HepG2 (cell line): Measurements from ENCODE around the gene PMPCB. TPM values are rescaled to one million over a fixed set of nuclear protein-coding genes. Genes with fewer than 3 reads are reported as not detected.

Experiments
- ATAD3A ChIP-seq: sonication (generic); formaldehyde crosslinking; IDR thresholded peaks from 2 replicates; pipeline ENCODE4 v1.4.0; 2020; ENCODE audit warnings: missing genetic modification reagents
- BRCA1 ChIP-seq: sonication (generic); formaldehyde crosslinking; IDR thresholded peaks from 2 replicates; pipeline ENCODE4 v1.4.0; 2020; ENCODE audit warnings: missing genetic modification reagents
- GABPB1 ChIP-seq: IDR thresholded peaks from 2 replicates; pipeline ENCODE4 v1.6.1; 2016; ENCODE audit warnings: mild to moderate bottlenecking, missing genetic modification reagents, moderate library complexity, missing compliant biosample characterization
- GTF3A ChIP-seq: sonication (generic); formaldehyde crosslinking; conservative IDR thresholded peaks from 2 replicates; pipeline ENCODE4 v1.4.0; 2020; ENCODE audit warnings: mild to moderate bottlenecking, missing genetic modification reagents
- HNRNPK ChIP-seq: fragments of 200-400 bp; formaldehyde crosslinking; IDR thresholded peaks from 2 replicates; pipeline ENCODE4 v1.6.1; 2018; ENCODE audit warnings: low read length, low read depth, moderate library complexity, mild to moderate bottlenecking; ENCODE audit not compliant: poor library complexity, severe bottlenecking
- KLF15 ChIP-seq: sonication (generic); formaldehyde crosslinking; IDR thresholded peaks from 2 replicates; pipeline ENCODE4 v1.8.1; 2023; ENCODE audit warnings: borderline replicate concordance, mild to moderate bottlenecking, inconsistent platforms, missing genetic modification reagents, mixed read lengths
- MAFK ChIP-seq, 2 experiments: IDR thresholded peaks in 1 of 2; conservative IDR thresholded peaks in 1 of 2; 2 replicates each; pipeline ENCODE4 v1.6.1; 2011; ENCODE audit warnings: improper control_type of control experiment in 2 of 2, low read length in 2 of 2
- MLLT10 ChIP-seq: sonication (generic); formaldehyde crosslinking; IDR thresholded peaks from 2 replicates; pipeline ENCODE4 v1.4.0; 2020; ENCODE audit warnings: missing genetic modification reagents
- NFYC ChIP-seq: IDR thresholded peaks from 2 replicates; pipeline ENCODE4 v1.6.1; 2016; ENCODE audit warnings: missing genetic modification reagents, missing compliant biosample characterization
- NR2F6 ChIP-seq, 2 experiments: IDR thresholded peaks; 2 replicates each; pipeline ENCODE4 v1.6.1; 2016; ENCODE audit warnings: antibody characterized with exemption in 1 of 2, mild to moderate bottlenecking in 1 of 2
- POLR2AphosphoS2 ChIP-seq: IDR thresholded peaks from 2 replicates; pipeline ENCODE4 v1.6.1; 2011; ENCODE audit warnings: low read depth, low read length, improper control_type of control experiment
- REPIN1 ChIP-seq: sonication (generic); formaldehyde crosslinking; IDR thresholded peaks from 2 replicates; pipeline ENCODE4 v1.8.0; 2022; ENCODE audit warnings: missing genetic modification reagents, low read depth, mild to moderate bottlenecking, borderline replicate concordance
- SRSF9 ChIP-seq: fragments of 200-400 bp; formaldehyde crosslinking; IDR thresholded peaks from 2 replicates; pipeline ENCODE4 v1.6.1; 2018; ENCODE audit warnings: borderline replicate concordance, mild to moderate bottlenecking, low read depth, low read length; ENCODE audit not compliant: insufficient read depth, poor library complexity, severe bottlenecking
- TARDBP ChIP-seq: sonication (generic); formaldehyde crosslinking; IDR thresholded peaks from 2 replicates; pipeline ENCODE4 v1.8.0; 2022; ENCODE audit warnings: mild to moderate bottlenecking, missing genetic modification reagents
- TMF1 ChIP-seq: sonication (generic); formaldehyde crosslinking; IDR thresholded peaks from 2 replicates; pipeline ENCODE4 v1.8.1; 2022; ENCODE audit warnings: low read depth, missing genetic modification reagents
- ZFP36L1 ChIP-seq: sonication (generic); formaldehyde crosslinking; IDR thresholded peaks from 2 replicates; pipeline ENCODE4 v1.8.0; 2022; ENCODE audit warnings: mild to moderate bottlenecking, missing genetic modification reagents, moderate library complexity
- ZFX ChIP-seq: sonication (generic); formaldehyde crosslinking; IDR thresholded peaks from 2 replicates; pipeline ENCODE4 v1.4.0; 2020; ENCODE audit warnings: mild to moderate bottlenecking, low read depth, missing genetic modification reagents, moderate library complexity
- ZNF3 ChIP-seq: IDR thresholded peaks from 2 replicates; pipeline ENCODE4 v1.7.0; 2017; ENCODE audit warnings: inconsistent platforms
- ZNF543 ChIP-seq: sonication (generic); formaldehyde crosslinking; IDR thresholded peaks from 2 replicates; pipeline ENCODE4 v1.4.0; 2020; ENCODE audit warnings: mild to moderate bottlenecking, missing genetic modification reagents
- ZNF674 ChIP-seq: sonication (generic); formaldehyde crosslinking; IDR thresholded peaks from 2 replicates; pipeline ENCODE4 v1.5.0; 2020; ENCODE audit warnings: low read depth, mild to moderate bottlenecking, missing genetic modification reagents
- polyA plus RNA-seq, 8 experiments: library from polyadenylated mRNA; depleted of rRNA in 3 of 8; stranded (reverse) in 7 of 8; unstranded in 1 of 8; fragments of >200 nt; fragmentation: Illumina TruSeq in 4 of 8; extraction: Trizol in 4 of 8; gene quantifications; 2 replicates each; pipeline versions ENCODE4 v1.2.1 to v1.2.3, GENCODE V29; 2011 to 2016; ENCODE audit warnings: low read depth in 4 of 8, missing spikeins in 1 of 8, mixed read lengths in 1 of 8; ENCODE audit not compliant: insufficient read depth in 1 of 8
- total RNA-seq, 5 experiments: library from RNA; depleted of rRNA; stranded (reverse); fragments of >200 nt; fragmentation: Illumina TruSeq; extraction: Trizol; gene quantifications; 2 replicates each; pipeline ENCODE4 v1.2.3, GENCODE V29; 2016; ENCODE audit warnings: low read depth in 1 of 5
- TF ChIP-seq, protein P1 (sequence below): sonication (generic); formaldehyde crosslinking; IDR thresholded peaks from 2 replicates; pipeline ENCODE4 v1.4.0; 2020; ENCODE audit warnings: missing genetic modification reagents, mild to moderate bottlenecking, borderline replicate concordance
- TF ChIP-seq, protein P2 (sequence below): sonication (generic); formaldehyde crosslinking; IDR thresholded peaks from 2 replicates; pipeline ENCODE4 v1.4.0; 2020; ENCODE audit warnings: missing genetic modification reagents, mild to moderate bottlenecking, borderline replicate concordance
- TF ChIP-seq, protein P3 (sequence below): sonication (generic); formaldehyde crosslinking; IDR thresholded peaks from 2 replicates; pipeline ENCODE4 v1.4.0; 2020; ENCODE audit warnings: missing genetic modification reagents

Gene PMPCB
- total and polyA plus RNA-seq, 2 of the 13 experiments (the other 11 are each of a cell fraction or from before 2014, with no cell fraction given), result 80.8 to 124 TPM

DNA sequence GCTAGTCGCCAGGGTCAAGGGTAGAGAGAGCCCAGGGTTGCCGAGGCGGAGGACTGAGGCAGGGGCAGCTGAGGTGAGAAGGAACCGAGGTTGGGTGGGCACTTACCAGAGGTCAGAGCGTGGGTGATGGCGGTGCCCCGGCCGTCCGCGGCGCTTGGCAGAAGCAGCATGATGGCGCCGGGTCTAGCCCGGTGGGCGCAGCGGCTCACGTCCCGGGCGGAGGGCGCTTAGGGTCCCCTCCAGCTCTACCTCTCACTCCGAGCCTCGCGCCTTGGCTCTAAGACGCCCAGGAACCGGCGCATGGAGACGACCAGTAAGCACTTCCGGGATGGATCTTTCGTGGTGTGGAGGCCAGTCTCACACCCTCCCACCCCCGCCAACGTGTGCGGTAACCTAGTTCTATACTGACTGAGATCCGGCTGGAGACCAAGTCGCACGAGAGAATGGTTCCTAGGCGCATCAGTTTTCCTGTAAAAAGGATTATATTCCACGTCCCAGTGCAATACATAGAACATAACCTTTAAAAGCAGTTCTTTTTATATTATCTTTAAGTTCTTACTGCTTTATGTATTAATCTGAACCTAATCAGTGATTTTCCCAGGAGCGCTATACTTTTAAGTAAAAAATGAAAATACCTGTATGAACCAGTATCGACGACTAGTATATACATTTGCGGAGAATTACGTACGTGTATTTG is 47.4 kb downstream of the PMPCB start, which contains the start of gene DNAJC2 (continued):
- TF ChIP-seq POLR2AphosphoS2, result no peak
- 0 out of 2 replicates have a peak, but pooled peaks have one; percentile 48 for TF ChIP-seq GTF3A
- no peak for TF ChIP-seq ZNF674 (CRISPR knock-in tag)
- TF ChIP-seq ZNF543 (CRISPR knock-in tag), result peak; percentile 73
- TF ChIP-seq NFYC (CRISPR knock-in tag), result peak; percentile 17; the same call in 1 of the 2 replicates
- peak; percentile 91 for TF ChIP-seq ZFX
- TF ChIP-seq, protein P1, sequence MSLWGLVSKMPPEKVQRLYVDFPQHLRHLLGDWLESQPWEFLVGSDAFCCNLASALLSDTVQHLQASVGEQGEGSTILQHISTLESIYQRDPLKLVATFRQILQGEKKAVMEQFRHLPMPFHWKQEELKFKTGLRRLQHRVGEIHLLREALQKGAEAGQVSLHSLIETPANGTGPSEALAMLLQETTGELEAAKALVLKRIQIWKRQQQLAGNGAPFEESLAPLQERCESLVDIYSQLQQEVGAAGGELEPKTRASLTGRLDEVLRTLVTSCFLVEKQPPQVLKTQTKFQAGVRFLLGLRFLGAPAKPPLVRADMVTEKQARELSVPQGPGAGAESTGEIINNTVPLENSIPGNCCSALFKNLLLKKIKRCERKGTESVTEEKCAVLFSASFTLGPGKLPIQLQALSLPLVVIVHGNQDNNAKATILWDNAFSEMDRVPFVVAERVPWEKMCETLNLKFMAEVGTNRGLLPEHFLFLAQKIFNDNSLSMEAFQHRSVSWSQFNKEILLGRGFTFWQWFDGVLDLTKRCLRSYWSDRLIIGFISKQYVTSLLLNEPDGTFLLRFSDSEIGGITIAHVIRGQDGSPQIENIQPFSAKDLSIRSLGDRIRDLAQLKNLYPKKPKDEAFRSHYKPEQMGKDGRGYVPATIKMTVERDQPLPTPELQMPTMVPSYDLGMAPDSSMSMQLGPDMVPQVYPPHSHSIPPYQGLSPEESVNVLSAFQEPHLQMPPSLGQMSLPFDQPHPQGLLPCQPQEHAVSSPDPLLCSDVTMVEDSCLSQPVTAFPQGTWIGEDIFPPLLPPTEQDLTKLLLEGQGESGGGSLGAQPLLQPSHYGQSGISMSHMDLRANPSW, result no peak
- TF ChIP-seq KLF15 (CRISPR knock-in tag), result peak; percentile 83; the same call in 1 of the 2 replicates
- no peak for TF ChIP-seq ZNF3
- TF ChIP-seq MAFK (conservative IDR thresholded peaks at IDR 0.05 in 1 of 2, IDR thresholded peaks at IDR 0.05 in 1 of 2; ENCODE audit: low read length in 2 of 2), result peak in 1 of 2 experiments; percentile 30; a peak in 1 of 4 replicates
- no peak for TF ChIP-seq NR2F6 (IDR thresholded peaks at IDR 0.05)
- TF ChIP-seq NR2F6 (CRISPR knock-in tag; IDR thresholded peaks at IDR 0.05), result peak; percentile 62; the same call in 1 of the 2 replicates
- TF ChIP-seq MLLT10 (CRISPR knock-in tag), result no peak
- TF ChIP-seq SRSF9, result no peak
- TF ChIP-seq BRCA1 (CRISPR knock-in tag), result no peak
- TF ChIP-seq GABPB1 (CRISPR knock-in tag), result peak; percentile 97
- TF ChIP-seq TMF1 (CRISPR knock-in tag), result peak; percentile 80; the same call in 1 of the 2 replicates
- TF ChIP-seq, protein P2, sequence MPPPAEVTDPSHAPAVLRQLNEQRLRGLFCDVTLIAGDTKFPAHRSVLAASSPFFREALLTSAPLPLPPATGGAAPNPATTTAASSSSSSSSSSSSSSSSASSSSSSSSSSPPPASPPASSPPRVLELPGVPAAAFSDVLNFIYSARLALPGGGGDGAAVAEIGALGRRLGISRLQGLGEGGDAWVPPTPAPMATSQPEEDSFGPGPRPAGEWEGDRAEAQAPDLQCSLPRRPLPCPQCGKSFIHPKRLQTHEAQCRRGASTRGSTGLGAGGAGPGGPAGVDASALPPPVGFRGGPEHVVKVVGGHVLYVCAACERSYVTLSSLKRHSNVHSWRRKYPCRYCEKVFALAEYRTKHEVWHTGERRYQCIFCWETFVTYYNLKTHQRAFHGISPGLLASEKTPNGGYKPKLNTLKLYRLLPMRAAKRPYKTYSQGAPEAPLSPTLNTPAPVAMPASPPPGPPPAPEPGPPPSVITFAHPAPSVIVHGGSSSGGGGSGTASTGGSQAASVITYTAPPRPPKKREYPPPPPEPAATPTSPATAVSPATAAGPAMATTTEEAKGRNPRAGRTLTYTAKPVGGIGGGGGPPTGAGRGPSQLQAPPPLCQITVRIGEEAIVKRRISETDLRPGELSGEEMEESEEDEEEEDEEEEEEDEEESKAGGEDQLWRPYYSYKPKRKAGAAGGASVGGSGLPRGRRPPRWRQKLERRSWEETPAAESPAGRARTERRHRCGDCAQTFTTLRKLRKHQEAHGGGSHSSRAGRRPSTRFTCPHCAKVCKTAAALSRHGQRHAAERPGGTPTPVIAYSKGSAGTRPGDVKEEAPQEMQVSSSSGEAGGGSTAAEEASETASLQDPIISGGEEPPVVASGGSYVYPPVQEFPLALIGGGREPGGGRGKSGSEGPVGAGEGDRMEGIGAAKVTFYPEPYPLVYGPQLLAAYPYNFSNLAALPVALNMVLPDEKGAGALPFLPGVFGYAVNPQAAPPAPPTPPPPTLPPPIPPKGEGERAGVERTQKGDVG (CRISPR knock-in tag), result 0 out of 2 replicates have a peak, but pooled peaks have one; percentile 62
- TF ChIP-seq ZFP36L1 (CRISPR knock-in tag), result peak; percentile 84; the same call in 1 of the 2 replicates
- TF ChIP-seq ATAD3A (CRISPR knock-in tag), result no peak
- TF ChIP-seq, protein P3, sequence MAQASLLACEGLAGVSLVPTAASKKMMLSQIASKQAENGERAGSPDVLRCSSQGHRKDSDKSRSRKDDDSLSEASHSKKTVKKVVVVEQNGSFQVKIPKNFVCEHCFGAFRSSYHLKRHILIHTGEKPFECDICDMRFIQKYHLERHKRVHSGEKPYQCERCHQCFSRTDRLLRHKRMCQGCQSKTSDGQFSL (CRISPR knock-in tag), result peak; percentile 58; the same call in 1 of the 2 replicates
- TF ChIP-seq REPIN1 (CRISPR knock-in tag), result peak; percentile 74; the same call in 1 of the 2 replicates
- peak; percentile 90 for TF ChIP-seq TARDBP
- TF ChIP-seq HNRNPK, result no peak
